GM23338 (cell line): ENCODE measurements around the gene SNX30. TPM values are rescaled to one million over a fixed set of nuclear protein-coding genes. Genes with fewer than 3 reads are reported as not detected.

Source experiments
- ATAC-seq: fragments of 200-7000 bp; cut with Tn5 transposase; 3 replicates; pipeline ENCODE4 v1.9.1; 2020
- DNase-seq: peaks from one replicate; pipeline ENCODE4 v3.0.0-alpha.2; 2015; ENCODE audit warnings: low spot score
- H2AFZ ChIP-seq: fragments of 200-600 bp; sonication (generic); 2 replicates; pipeline ENCODE4 v1.8.0; 2016; ENCODE audit warnings: antibody characterized with exemption, mild to moderate bottlenecking, moderate library complexity
- H3F3A ChIP-seq: fragments of 200-600 bp; sonication (generic); replicated peaks from 2 replicates; pipeline ENCODE4 v1.8.0; 2017; ENCODE audit warnings: antibody characterized with exemption, mixed run types, low read depth
- H3K27ac ChIP-seq: fragments of 200-600 bp; sonication (generic); 2 replicates; pipeline ENCODE4 v1.6.1; 2016; ENCODE audit warnings: low read depth
- H3K27me3 ChIP-seq: fragments of 200-600 bp; sonication (generic); 2 replicates; pipeline ENCODE4 v1.8.0; 2016; ENCODE audit warnings: mild to moderate bottlenecking, mixed run types, moderate library complexity; ENCODE audit not compliant: insufficient read depth
- H3K36me3 ChIP-seq: fragments of 200-600 bp; sonication (generic); 2 replicates; pipeline ENCODE4 v1.8.0; 2016; ENCODE audit warnings: mild to moderate bottlenecking; ENCODE audit not compliant: insufficient read depth
- H3K4me1 ChIP-seq: fragments of 200-600 bp; sonication (generic); 2 replicates; pipeline ENCODE4 v1.8.0; 2016; ENCODE audit warnings: mild to moderate bottlenecking, moderate library complexity; ENCODE audit not compliant: insufficient read depth
- H3K4me2 ChIP-seq: fragments of 200-600 bp; sonication (generic); 2 replicates; pipeline ENCODE4 v1.7.1; 2017; ENCODE audit warnings: mixed run types
- H3K4me3 ChIP-seq: fragments of 200-600 bp; sonication (generic); 2 replicates; pipeline ENCODE4 v1.6.1; 2016; ENCODE audit warnings: mixed run types
- H3K79me2 ChIP-seq: fragments of 200-600 bp; sonication (generic); replicated peaks from 2 replicates; pipeline ENCODE4 v1.8.0; 2017; ENCODE audit warnings: mild to moderate bottlenecking; ENCODE audit not compliant: insufficient read depth
- H3K9me2 ChIP-seq: fragments of 200-600 bp; sonication (generic); 2 replicates; pipeline ENCODE4 v1.8.0; 2017; ENCODE audit not compliant: insufficient read depth
- H4K20me1 ChIP-seq: fragments of 200-600 bp; sonication (generic); replicated peaks from 2 replicates; pipeline ENCODE4 v1.8.0; 2017; ENCODE audit warnings: mild to moderate bottlenecking; ENCODE audit not compliant: insufficient read depth
- H3K27ac Mint-ChIP-seq: 2 replicates; pipeline ENCODE4 v1.8.0; 2020; ENCODE audit warnings: inconsistent platforms, mild to moderate bottlenecking, moderate library complexity, mixed read lengths
- H3K27me3 Mint-ChIP-seq: 3 replicates; pipeline ENCODE4 v1.8.0; 2022; ENCODE audit warnings: low read depth, mild to moderate bottlenecking, moderate library complexity, mixed read lengths, inconsistent platforms; ENCODE audit not compliant: insufficient read depth, poor library complexity
- H3K36me3 Mint-ChIP-seq: 3 replicates; pipeline ENCODE4 v1.8.0; 2021; ENCODE audit warnings: low read depth, mild to moderate bottlenecking, inconsistent platforms, moderate library complexity, mixed read lengths
- H3K4me1 Mint-ChIP-seq: 3 replicates; pipeline ENCODE4 v1.8.0; 2020; ENCODE audit warnings: mild to moderate bottlenecking, inconsistent platforms, mixed read lengths
- H3K4me3 Mint-ChIP-seq: 3 replicates; pipeline ENCODE4 v1.8.0; 2021; ENCODE audit warnings: moderate library complexity, mild to moderate bottlenecking, inconsistent platforms, mixed read lengths
- H3K9me3 Mint-ChIP-seq: 3 replicates; pipeline ENCODE4 v1.8.0; 2020; ENCODE audit warnings: moderate library complexity, mild to moderate bottlenecking, inconsistent platforms, mixed read lengths
- CREB1 ChIP-seq: fragments of 250-450 bp; sonication (Bioruptor Pico); IDR thresholded peaks from 2 replicates; pipeline ENCODE4 v1.5.0; 2020; ENCODE audit warnings: low read depth, mild to moderate bottlenecking, moderate library complexity
- EZH2 ChIP-seq: fragments of 200-600 bp; sonication (generic); IDR thresholded peaks from one replicate; pipeline ENCODE4 v1.8.0; 2017; ENCODE audit warnings: antibody characterized with exemption, mild to moderate bottlenecking, low read depth; ENCODE audit not compliant: unreplicated experiment
- EZH2phosphoT487 ChIP-seq: fragments of 200-600 bp; sonication (generic); IDR thresholded peaks from one replicate; pipeline ENCODE4 v1.8.1; 2018; ENCODE audit warnings: antibody characterized with exemption; ENCODE audit not compliant: unreplicated experiment
- JUNB ChIP-seq: IDR thresholded peaks from one replicate; pipeline ENCODE4 v1.6.1; 2016; ENCODE audit warnings: antibody characterized with exemption; ENCODE audit not compliant: unreplicated experiment
- NANOG ChIP-seq: IDR thresholded peaks from 2 replicates; pipeline ENCODE4 v1.6.1; 2016; ENCODE audit warnings: antibody characterized with exemption, borderline replicate concordance
- POLR2AphosphoS5 ChIP-seq: IDR thresholded peaks from 2 replicates; pipeline ENCODE4 v1.6.1; 2016; ENCODE audit warnings: antibody characterized with exemption, low read depth
- STAT1 ChIP-seq: IDR thresholded peaks from one replicate; pipeline ENCODE4 v1.6.1; 2016; ENCODE audit warnings: antibody characterized with exemption; ENCODE audit not compliant: unreplicated experiment
- ZNF114 ChIP-seq: fragments of 250-450 bp; sonication (Bioruptor Pico); IDR thresholded peaks from 2 replicates; pipeline ENCODE4 v1.5.0; 2020; ENCODE audit warnings: mild to moderate bottlenecking, moderate library complexity
- ZNF331 ChIP-seq: fragments of 250-450 bp; sonication (Bioruptor Pico); IDR thresholded peaks from 2 replicates; pipeline ENCODE4 v1.5.0; 2020; ENCODE audit warnings: low read depth, mild to moderate bottlenecking, moderate library complexity
- polyA plus RNA-seq: library from polyadenylated mRNA; unstranded; fragments of >200 nt; fragmentation: Nextera tagmentation; extraction: Ambion mirVana; gene quantifications from 2 replicates; pipeline ENCODE4 v1.2.1, GENCODE V29; 2016
- total RNA-seq: library from RNA; depleted of rRNA; stranded (reverse); fragments of >200 nt; shearing (Covaris generic); gene quantifications from 2 replicates; pipeline ENCODE4 v1.2.3, GENCODE V29; 2014
- TF ChIP-seq, protein P1 (sequence below): IDR thresholded peaks from 2 replicates; pipeline ENCODE4 v1.6.1; 2016; ENCODE audit warnings: antibody characterized with exemption
- TF ChIP-seq, protein P2 (sequence below): IDR thresholded peaks from one replicate; pipeline ENCODE4 v1.6.1; 2018; ENCODE audit warnings: antibody characterized with exemption; ENCODE audit not compliant: unreplicated experiment
- TF ChIP-seq, protein P3 (sequence below): fragments of 250-450 bp; sonication (Bioruptor Pico); IDR thresholded peaks from 2 replicates; pipeline ENCODE4 v1.5.0; 2020; ENCODE audit warnings: mild to moderate bottlenecking, moderate library complexity
- TF ChIP-seq, protein P4 (sequence below), 2 experiments: fragments of 200-600 bp in 1 of 2; sonication (generic) in 1 of 2; conservative IDR thresholded peaks; 2 replicates each; pipeline versions ENCODE4 v1.5.1 to v1.6.1; 2016 to 2017; ENCODE audit warnings: antibody characterized with exemption in 2 of 2, low read depth in 2 of 2, mild to moderate bottlenecking in 2 of 2, moderate library complexity in 1 of 2

SNX30 gene
- total and polyA plus RNA-seq, 2 experiments from 2014 or later, result 2.1 to 17.8 TPM

DNA sequence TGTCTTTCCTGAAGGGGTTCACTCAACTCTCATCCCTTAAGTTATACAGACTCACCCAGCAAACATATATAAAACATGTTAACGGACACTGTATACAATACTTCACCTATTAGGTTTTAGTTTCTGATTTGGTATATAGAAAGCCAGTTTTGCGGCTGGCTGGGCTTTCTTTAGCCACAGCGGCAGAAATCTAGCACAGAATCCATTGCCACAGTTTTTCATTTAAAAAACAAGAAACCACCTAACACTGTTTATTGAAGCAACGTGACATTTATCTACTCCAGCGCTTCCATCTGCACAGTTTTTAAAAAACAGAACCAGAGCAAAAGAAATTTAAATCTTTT is 67.3 kb downstream of the SNX30 start:
- DNase-seq (no peak), ATAC-seq (no peak)
- Histone ChIP-seq H3K4me3 (no peak overlapping the region), H2AFZ (no peak overlapping the region), H3K27ac (no peak overlapping the region), H3K4me1 (no peaks in the 10 kb centered on the region), H3K27me3 (no peaks in the 10 kb centered on the region), H3K36me3 (no peaks in the 10 kb centered on the region), H4K20me1 (no peaks in the 10 kb centered on the region; the same call in 1 of the 2 replicates), H3K4me2 (no peak overlapping the region), H3F3A (no peaks in the 10 kb centered on the region), H3K9me2 (no peaks in the 10 kb centered on the region), H3K79me2 (peaks cover under 1% of the 10 kb centered on the region; the same call in 1 of the 2 replicates)
- H3K27me3 Mint-ChIP-seq, result peaks cover 8% of the 10 kb centered on the region
- H3K4me3 Mint-ChIP-seq, result no peak overlapping the region
- no peaks in the 10 kb centered on the region for H3K4me1 Mint-ChIP-seq
- H3K9me3 Mint-ChIP-seq, result no peaks in the 10 kb centered on the region
- no peak overlapping the region for H3K27ac Mint-ChIP-seq
- peaks cover 9% of the 10 kb centered on the region; the same call in 2 of the 3 replicates for H3K36me3 Mint-ChIP-seq
- TF ChIP-seq ZNF331 (CRISPR knock-in tag) (no peak), CREB1 (no peak), EZH2phosphoT487 (no peak), POLR2AphosphoS5 (no peak), ZNF114 (CRISPR knock-in tag) (no peak), EZH2 (no peak), NANOG (no peak), STAT1 (no peak), JUNB (no peak)
- TF ChIP-seq, protein P1, sequence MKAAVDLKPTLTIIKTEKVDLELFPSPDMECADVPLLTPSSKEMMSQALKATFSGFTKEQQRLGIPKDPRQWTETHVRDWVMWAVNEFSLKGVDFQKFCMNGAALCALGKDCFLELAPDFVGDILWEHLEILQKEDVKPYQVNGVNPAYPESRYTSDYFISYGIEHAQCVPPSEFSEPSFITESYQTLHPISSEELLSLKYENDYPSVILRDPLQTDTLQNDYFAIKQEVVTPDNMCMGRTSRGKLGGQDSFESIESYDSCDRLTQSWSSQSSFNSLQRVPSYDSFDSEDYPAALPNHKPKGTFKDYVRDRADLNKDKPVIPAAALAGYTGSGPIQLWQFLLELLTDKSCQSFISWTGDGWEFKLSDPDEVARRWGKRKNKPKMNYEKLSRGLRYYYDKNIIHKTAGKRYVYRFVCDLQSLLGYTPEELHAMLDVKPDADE, result no peak
- TF ChIP-seq, protein P2, sequence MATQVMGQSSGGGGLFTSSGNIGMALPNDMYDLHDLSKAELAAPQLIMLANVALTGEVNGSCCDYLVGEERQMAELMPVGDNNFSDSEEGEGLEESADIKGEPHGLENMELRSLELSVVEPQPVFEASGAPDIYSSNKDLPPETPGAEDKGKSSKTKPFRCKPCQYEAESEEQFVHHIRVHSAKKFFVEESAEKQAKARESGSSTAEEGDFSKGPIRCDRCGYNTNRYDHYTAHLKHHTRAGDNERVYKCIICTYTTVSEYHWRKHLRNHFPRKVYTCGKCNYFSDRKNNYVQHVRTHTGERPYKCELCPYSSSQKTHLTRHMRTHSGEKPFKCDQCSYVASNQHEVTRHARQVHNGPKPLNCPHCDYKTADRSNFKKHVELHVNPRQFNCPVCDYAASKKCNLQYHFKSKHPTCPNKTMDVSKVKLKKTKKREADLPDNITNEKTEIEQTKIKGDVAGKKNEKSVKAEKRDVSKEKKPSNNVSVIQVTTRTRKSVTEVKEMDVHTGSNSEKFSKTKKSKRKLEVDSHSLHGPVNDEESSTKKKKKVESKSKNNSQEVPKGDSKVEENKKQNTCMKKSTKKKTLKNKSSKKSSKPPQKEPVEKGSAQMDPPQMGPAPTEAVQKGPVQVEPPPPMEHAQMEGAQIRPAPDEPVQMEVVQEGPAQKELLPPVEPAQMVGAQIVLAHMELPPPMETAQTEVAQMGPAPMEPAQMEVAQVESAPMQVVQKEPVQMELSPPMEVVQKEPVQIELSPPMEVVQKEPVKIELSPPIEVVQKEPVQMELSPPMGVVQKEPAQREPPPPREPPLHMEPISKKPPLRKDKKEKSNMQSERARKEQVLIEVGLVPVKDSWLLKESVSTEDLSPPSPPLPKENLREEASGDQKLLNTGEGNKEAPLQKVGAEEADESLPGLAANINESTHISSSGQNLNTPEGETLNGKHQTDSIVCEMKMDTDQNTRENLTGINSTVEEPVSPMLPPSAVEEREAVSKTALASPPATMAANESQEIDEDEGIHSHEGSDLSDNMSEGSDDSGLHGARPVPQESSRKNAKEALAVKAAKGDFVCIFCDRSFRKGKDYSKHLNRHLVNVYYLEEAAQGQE, result no peak
- TF ChIP-seq, protein P3, sequence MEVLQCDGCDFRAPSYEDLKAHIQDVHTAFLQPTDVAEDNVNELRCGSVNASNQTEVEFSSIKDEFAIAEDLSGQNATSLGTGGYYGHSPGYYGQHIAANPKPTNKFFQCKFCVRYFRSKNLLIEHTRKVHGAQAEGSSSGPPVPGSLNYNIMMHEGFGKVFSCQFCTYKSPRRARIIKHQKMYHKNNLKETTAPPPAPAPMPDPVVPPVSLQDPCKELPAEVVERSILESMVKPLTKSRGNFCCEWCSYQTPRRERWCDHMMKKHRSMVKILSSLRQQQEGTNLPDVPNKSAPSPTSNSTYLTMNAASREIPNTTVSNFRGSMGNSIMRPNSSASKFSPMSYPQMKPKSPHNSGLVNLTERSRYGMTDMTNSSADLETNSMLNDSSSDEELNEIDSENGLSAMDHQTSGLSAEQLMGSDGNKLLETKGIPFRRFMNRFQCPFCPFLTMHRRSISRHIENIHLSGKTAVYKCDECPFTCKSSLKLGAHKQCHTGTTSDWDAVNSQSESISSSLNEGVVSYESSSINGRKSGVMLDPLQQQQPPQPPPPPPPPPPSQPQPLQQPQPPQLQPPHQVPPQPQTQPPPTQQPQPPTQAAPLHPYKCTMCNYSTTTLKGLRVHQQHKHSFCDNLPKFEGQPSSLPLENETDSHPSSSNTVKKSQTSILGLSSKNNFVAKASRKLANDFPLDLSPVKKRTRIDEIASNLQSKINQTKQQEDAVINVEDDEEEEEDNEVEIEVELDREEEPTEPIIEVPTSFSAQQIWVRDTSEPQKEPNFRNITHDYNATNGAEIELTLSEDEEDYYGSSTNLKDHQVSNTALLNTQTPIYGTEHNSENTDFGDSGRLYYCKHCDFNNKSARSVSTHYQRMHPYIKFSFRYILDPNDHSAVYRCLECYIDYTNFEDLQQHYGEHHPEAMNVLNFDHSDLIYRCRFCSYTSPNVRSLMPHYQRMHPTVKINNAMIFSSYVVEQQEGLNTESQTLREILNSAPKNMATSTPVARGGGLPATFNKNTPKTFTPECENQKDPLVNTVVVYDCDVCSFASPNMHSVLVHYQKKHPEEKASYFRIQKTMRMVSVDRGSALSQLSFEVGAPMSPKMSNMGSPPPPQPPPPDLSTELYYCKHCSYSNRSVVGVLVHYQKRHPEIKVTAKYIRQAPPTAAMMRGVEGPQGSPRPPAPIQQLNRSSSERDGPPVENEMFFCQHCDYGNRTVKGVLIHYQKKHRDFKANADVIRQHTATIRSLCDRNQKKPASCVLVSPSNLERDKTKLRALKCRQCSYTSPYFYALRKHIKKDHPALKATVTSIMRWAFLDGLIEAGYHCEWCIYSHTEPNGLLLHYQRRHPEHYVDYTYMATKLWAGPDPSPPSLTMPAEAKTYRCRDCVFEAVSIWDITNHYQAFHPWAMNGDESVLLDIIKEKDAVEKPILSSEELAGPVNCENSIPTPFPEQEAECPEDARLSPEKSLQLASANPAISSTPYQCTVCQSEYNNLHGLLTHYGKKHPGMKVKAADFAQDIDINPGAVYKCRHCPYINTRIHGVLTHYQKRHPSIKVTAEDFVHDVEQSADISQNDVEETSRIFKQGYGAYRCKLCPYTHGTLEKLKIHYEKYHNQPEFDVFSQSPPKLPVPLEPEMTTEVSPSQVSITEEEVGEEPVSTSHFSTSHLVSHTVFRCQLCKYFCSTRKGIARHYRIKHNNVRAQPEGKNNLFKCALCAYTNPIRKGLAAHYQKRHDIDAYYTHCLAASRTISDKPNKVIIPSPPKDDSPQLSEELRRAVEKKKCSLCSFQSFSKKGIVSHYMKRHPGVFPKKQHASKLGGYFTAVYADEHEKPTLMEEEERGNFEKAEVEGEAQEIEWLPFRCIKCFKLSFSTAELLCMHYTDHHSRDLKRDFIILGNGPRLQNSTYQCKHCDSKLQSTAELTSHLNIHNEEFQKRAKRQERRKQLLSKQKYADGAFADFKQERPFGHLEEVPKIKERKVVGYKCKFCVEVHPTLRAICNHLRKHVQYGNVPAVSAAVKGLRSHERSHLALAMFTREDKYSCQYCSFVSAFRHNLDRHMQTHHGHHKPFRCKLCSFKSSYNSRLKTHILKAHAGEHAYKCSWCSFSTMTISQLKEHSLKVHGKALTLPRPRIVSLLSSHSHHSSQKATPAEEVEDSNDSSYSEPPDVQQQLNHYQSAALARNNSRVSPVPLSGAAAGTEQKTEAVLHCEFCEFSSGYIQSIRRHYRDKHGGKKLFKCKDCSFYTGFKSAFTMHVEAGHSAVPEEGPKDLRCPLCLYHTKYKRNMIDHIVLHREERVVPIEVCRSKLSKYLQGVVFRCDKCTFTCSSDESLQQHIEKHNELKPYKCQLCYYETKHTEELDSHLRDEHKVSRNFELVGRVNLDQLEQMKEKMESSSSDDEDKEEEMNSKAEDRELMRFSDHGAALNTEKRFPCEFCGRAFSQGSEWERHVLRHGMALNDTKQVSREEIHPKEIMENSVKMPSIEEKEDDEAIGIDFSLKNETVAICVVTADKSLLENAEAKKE, result no peak
- TF ChIP-seq, protein P4, sequence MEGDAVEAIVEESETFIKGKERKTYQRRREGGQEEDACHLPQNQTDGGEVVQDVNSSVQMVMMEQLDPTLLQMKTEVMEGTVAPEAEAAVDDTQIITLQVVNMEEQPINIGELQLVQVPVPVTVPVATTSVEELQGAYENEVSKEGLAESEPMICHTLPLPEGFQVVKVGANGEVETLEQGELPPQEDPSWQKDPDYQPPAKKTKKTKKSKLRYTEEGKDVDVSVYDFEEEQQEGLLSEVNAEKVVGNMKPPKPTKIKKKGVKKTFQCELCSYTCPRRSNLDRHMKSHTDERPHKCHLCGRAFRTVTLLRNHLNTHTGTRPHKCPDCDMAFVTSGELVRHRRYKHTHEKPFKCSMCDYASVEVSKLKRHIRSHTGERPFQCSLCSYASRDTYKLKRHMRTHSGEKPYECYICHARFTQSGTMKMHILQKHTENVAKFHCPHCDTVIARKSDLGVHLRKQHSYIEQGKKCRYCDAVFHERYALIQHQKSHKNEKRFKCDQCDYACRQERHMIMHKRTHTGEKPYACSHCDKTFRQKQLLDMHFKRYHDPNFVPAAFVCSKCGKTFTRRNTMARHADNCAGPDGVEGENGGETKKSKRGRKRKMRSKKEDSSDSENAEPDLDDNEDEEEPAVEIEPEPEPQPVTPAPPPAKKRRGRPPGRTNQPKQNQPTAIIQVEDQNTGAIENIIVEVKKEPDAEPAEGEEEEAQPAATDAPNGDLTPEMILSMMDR (conservative IDR thresholded peaks at IDR 0.05; ENCODE audit: low read depth in 2 of 2), result no peak
